Osteocyte (in vitro differentiated cells): ENCODE results near the gene NCAN. TPM values are rescaled to one million over a fixed set of nuclear protein-coding genes. Genes with fewer than 3 reads are reported as not detected.
A peak's percentile ranks its signal among the peaks of the same experiment; 100 is the strongest.

ENCODE experiments used
- DNase-seq: peaks from one replicate; pipeline ENCODE4 v3.0.0; 2021; ENCODE audit warnings: mixed read lengths; ENCODE audit not compliant: unreplicated experiment; ENCODE audit errors: extremely low spot score
- H3K27ac Mint-ChIP-seq: one replicate; pipeline ENCODE4 v1.8.0; 2021; ENCODE audit warnings: mild to moderate bottlenecking, mixed read lengths; ENCODE audit not compliant: unreplicated experiment
- H3K27me3 Mint-ChIP-seq: one replicate; pipeline ENCODE4 v1.8.0; 2021; ENCODE audit warnings: mixed read lengths; ENCODE audit not compliant: unreplicated experiment
- H3K36me3 Mint-ChIP-seq: one replicate; pipeline ENCODE4 v1.8.0; 2021; ENCODE audit warnings: mixed read lengths; ENCODE audit not compliant: unreplicated experiment
- H3K4me1 Mint-ChIP-seq: one replicate; pipeline ENCODE4 v1.8.0; 2021; ENCODE audit warnings: mixed read lengths; ENCODE audit not compliant: unreplicated experiment
- H3K4me3 Mint-ChIP-seq: one replicate; pipeline ENCODE4 v1.8.0; 2021; ENCODE audit warnings: mild to moderate bottlenecking, moderate library complexity, mixed read lengths; ENCODE audit not compliant: unreplicated experiment
- H3K9me3 Mint-ChIP-seq: one replicate; pipeline ENCODE4 v1.8.0; 2021; ENCODE audit warnings: mixed read lengths; ENCODE audit not compliant: unreplicated experiment
- CTCF ChIP-seq: fragments of 200-600 bp; sonication (generic); IDR thresholded peaks from 2 replicates; pipeline ENCODE4 v1.5.0; 2021; ENCODE audit warnings: antibody characterized with exemption, mild to moderate bottlenecking, moderate library complexity
- total RNA-seq: library from RNA; stranded (reverse); gene quantifications from 2 replicates; pipeline ENCODE4 v1.2.1, GENCODE V29; 2021

NCAN gene
- total RNA-seq, 1 donor from 2014 or later = not detected

DNA sequence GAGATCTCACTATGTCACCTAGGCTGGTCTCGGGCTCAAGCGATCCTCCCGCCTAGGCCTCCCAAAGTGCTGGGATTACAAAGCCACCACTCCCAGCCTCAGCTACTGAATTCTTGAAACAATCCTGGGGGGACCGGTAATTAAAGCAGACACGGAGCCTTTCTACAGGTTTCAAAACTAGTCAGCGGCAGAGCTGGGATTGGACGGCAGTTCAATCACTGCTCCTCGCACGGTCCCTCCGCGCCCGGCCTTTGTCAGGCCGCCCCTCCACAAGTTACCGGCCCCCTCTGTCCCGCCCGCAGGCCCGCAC, 20.0 kb upstream of the NCAN start:
- Mint-ChIP-seq H3K4me1 (peaks cover 40% of the 10 kb centered on the region), H3K27ac (peak overlapping the region; percentile 98), H3K36me3 (peaks cover 2% of the 10 kb centered on the region), H3K4me3 (peak overlapping the region; percentile 93), H3K9me3 (no peaks in the 10 kb centered on the region), H3K27me3 (no peaks in the 10 kb centered on the region)
- TF ChIP-seq CTCF = no peak
- DNase-seq = no peak

GRCh38 chr19:19192078-19192882, 19.5 kb upstream of the NCAN start, which contains the start of the genes BORCS8 and RFXANK:
Gene BORCS8, minus strand, starts transcription at chr19:19192152. Its CDS starts 35 bp downstream, at chr19:19192117.
Gene RFXANK, plus strand, starts transcription at chr19:19192258. Its CDS starts 1,689 bp downstream, at chr19:19193947.
- DNase-seq = peak; percentile 99
- Mint-ChIP-seq H3K9me3 (no peaks in the 10 kb centered on the region), H3K4me1 (peaks cover 40% of the 10 kb centered on the region), H3K36me3 (no peaks in the 10 kb centered on the region), H3K4me3 (peak within 1 kb of the TSS; percentile 93), H3K27ac (peak within 1 kb of the TSS; percentile 98), H3K27me3 (no peaks in the 10 kb centered on the region)
- TF ChIP-seq CTCF = no peak

DNA sequence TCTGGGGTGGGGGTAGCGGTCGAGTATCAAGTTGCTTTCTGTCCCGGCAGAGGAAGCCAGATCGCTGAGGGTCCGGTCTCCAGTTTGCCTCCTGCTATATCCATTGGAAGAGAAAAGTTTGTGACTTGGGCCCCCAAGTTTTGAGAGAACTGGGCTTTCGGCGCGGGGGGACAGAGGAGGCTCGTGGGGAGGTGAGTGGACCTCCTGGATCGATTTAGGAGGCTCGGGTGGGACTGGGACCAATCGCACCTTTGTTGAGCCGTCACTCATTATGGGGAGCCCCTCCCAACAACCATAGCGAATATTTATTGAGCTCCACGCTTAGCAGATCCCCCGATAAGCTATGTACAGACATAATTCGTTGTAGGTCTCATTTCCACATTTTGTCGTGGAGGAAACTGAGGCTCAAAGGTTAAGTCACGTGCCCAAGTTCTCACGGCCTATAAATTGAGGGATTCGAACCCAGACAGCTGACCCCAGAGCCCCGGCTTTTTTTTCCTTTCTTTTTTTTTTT, 18.8 kb upstream of the NCAN start:
- DNase-seq = no peak
- Mint-ChIP-seq H3K27ac (peak overlapping the region; percentile 98), H3K4me1 (peaks cover 40% of the 10 kb centered on the region), H3K27me3 (no peaks in the 10 kb centered on the region), H3K36me3 (no peaks in the 10 kb centered on the region), H3K4me3 (peak overlapping the region; percentile 93), H3K9me3 (no peaks in the 10 kb centered on the region)
- no peak for TF ChIP-seq CTCF

- Mint-ChIP-seq H3K4me3 (peak overlapping the region; percentile 93), H3K27me3 (no peaks in the 10 kb centered on the region), H3K4me1 (peaks cover 40% of the 10 kb centered on the region), H3K9me3 (no peaks in the 10 kb centered on the region), H3K36me3 (peaks cover 5% of the 10 kb centered on the region), H3K27ac (peak overlapping the region; percentile 71)
- TF ChIP-seq CTCF = no peak
- no peak for DNase-seq
These were observed 17.8 kb upstream of the NCAN start for GRCh38 chr19:19193926-19194325.
